ENCODE data around the gene PDYN.

- TF ChIP-seq POLR2A (IDR thresholded peaks at IDR 0.05; ENCODE audit: low read length), result no peak
- TF ChIP-seq GATA1 (IDR thresholded peaks at IDR 0.05; ENCODE audit: low read depth, low read length), result no peak
Measured at GRCh38 chr20:1964659-1965405, 29.0 kb downstream of the PDYN start.
